Activated T-helper 2 cell treated with anti-CD3 and anti-CD28 coated beads, Interferon-gamma antibody, Interleukin-2, Interleukin-4, amounts not matched to agents 10 μg/mL and 5 μg/mL and 100 μg/mL, durations not matched to agents 14 hours and 24 hours and 36 hours (primary cell): ENCODE measurements around the gene EIF2S2. TPM values are rescaled to one million over a fixed set of nuclear protein-coding genes. Genes with fewer than 3 reads are reported as not detected.

ENCODE experiments used
- DNase-seq: peaks from one replicate; pipeline ENCODE4 v3.0.0; 2021; ENCODE audit warnings: low spot score
- H3K27ac Mint-ChIP-seq: one replicate; pipeline ENCODE4 v1.8.0; 2021; ENCODE audit warnings: mixed read lengths
- H3K27me3 Mint-ChIP-seq: one replicate; pipeline ENCODE4 v1.8.0; 2021; ENCODE audit warnings: low read depth, mixed read lengths
- H3K36me3 Mint-ChIP-seq: one replicate; pipeline ENCODE4 v1.8.0; 2021; ENCODE audit warnings: low read depth, mixed read lengths
- H3K4me1 Mint-ChIP-seq: one replicate; pipeline ENCODE4 v1.8.0; 2021; ENCODE audit warnings: low read depth, mixed read lengths
- H3K4me3 Mint-ChIP-seq: one replicate; pipeline ENCODE4 v1.8.0; 2021; ENCODE audit warnings: low read depth, mild to moderate bottlenecking, moderate library complexity, mixed read lengths
- H3K9me3 Mint-ChIP-seq: one replicate; pipeline ENCODE4 v1.8.0; 2021; ENCODE audit warnings: mixed read lengths
- intact Hi-C: fragments of 100-400 bp; cut with micrococcal nuclease; formaldehyde crosslinking; loops from one replicate; pipeline ENCODE4 v1.15.1; 2023
- total RNA-seq: library from RNA; stranded (reverse); gene quantifications from 2 replicates; pipeline ENCODE4 v1.2.3, GENCODE V29; 2022

The EIF2S2 gene
- total RNA-seq, 1 donor from 2014 or later: 96.0 TPM

GRCh38 chr20:34110745-34111641, 1.1 kb downstream of the EIF2S2 start:
- peak overlapping the region; percentile 96 for H3K4me3 Mint-ChIP-seq

GRCh38 chr20:34110025-34110744, 1.9 kb downstream of the EIF2S2 start:
- intact Hi-C loops: loop anchor here (2.0 to 10.0 kb wide), 2 partner anchors 19 to 445 kb away; partner anchors contain the start of genes ACTL10 and C20orf144
- no peaks in the 10 kb centered on the region for H3K27me3 Mint-ChIP-seq
- no peaks in the 10 kb centered on the region for H3K9me3 Mint-ChIP-seq
- H3K4me1 Mint-ChIP-seq: peaks cover 52% of the 10 kb centered on the region
- H3K27ac Mint-ChIP-seq: peak overlapping the region; percentile 84
- H3K36me3 Mint-ChIP-seq: peaks cover 57% of the 10 kb centered on the region
- peak overlapping the region; percentile 96 for H3K4me3 Mint-ChIP-seq
- no peak for DNase-seq

More at GRCh38 chr20:34110745-34111641, 1.1 kb downstream of the EIF2S2 start:
- DNase-seq: no peak
- intact Hi-C loops: loop anchor here (2.0 to 10.0 kb wide), 2 partner anchors 18 to 446 kb away; partner anchors contain the start of genes ACTL10 and C20orf144
- Mint-ChIP-seq H3K4me1 (peaks cover 44% of the 10 kb centered on the region), H3K27ac (peak overlapping the region; percentile 84), H3K36me3 (peaks cover 49% of the 10 kb centered on the region), H3K27me3 (peaks cover 1% of the 10 kb centered on the region), H3K9me3 (no peaks in the 10 kb centered on the region)

GRCh38 chr20:34109442-34109841, 2.6 kb downstream of the EIF2S2 start:
- Mint-ChIP-seq H3K27ac (peak overlapping the region; percentile 43), H3K27me3 (no peaks in the 10 kb centered on the region), H3K4me1 (peaks cover 59% of the 10 kb centered on the region)

GRCh38 chr20:34108616-34109174, 3.3 kb downstream of the EIF2S2 start:
- Mint-ChIP-seq H3K27me3 (no peaks in the 10 kb centered on the region), H3K9me3 (no peaks in the 10 kb centered on the region), H3K4me3 (peak overlapping the region; percentile 47), H3K27ac (peak overlapping the region; percentile 62), H3K36me3 (peaks cover 72% of the 10 kb centered on the region), H3K4me1 (peaks cover 64% of the 10 kb centered on the region)
- DNase-seq: no peak
- intact Hi-C loops: no loop called here

More at GRCh38 chr20:34109442-34109841, 2.6 kb downstream of the EIF2S2 start:
- Mint-ChIP-seq H3K36me3 (peaks cover 64% of the 10 kb centered on the region), H3K9me3 (no peaks in the 10 kb centered on the region), H3K4me3 (peak overlapping the region; percentile 51)
- DNase-seq: no peak
- intact Hi-C loops: no loop called here

GRCh38 chr20:34105978-34106675, 5.9 kb downstream of the EIF2S2 start:
- Mint-ChIP-seq H3K4me1 (peaks cover 73% of the 10 kb centered on the region), H3K4me3 (no peak overlapping the region), H3K27ac (peak overlapping the region; percentile 68), H3K27me3 (no peaks in the 10 kb centered on the region), H3K36me3 (peaks cover 92% of the 10 kb centered on the region), H3K9me3 (no peaks in the 10 kb centered on the region)
- intact Hi-C loops: no loop called here
- DNase-seq: no peak

GRCh38 chr20:34104059-34104458, 8.0 kb downstream of the EIF2S2 start:
- Mint-ChIP-seq H3K27ac (peak overlapping the region; percentile 21), H3K27me3 (no peaks in the 10 kb centered on the region), H3K4me3 (no peak overlapping the region), H3K9me3 (no peaks in the 10 kb centered on the region), H3K36me3 (peaks cover 94% of the 10 kb centered on the region), H3K4me1 (peaks cover 64% of the 10 kb centered on the region)
- DNase-seq: no peak
- intact Hi-C loops: no loop called here

GRCh38 chr20:34102342-34102741, 9.7 kb downstream of the EIF2S2 start:
- Mint-ChIP-seq H3K36me3 (peaks cover 89% of the 10 kb centered on the region), H3K4me3 (no peak overlapping the region), H3K27me3 (no peaks in the 10 kb centered on the region), H3K9me3 (no peaks in the 10 kb centered on the region), H3K27ac (peak overlapping the region; percentile 10), H3K4me1 (peaks cover 48% of the 10 kb centered on the region)
- DNase-seq: no peak
- intact Hi-C loops: no loop called here

GRCh38 chr20:34100576-34100975, 11.5 kb downstream of the EIF2S2 start:
- Mint-ChIP-seq H3K4me1 (peaks cover 32% of the 10 kb centered on the region), H3K27me3 (no peaks in the 10 kb centered on the region), H3K36me3 (peaks cover 93% of the 10 kb centered on the region), H3K27ac (no peak overlapping the region), H3K9me3 (no peaks in the 10 kb centered on the region), H3K4me3 (no peak overlapping the region)
- no peak for DNase-seq
- intact Hi-C loops: no loop called here

GRCh38 chr20:34099675-34100074, 12.4 kb downstream of the EIF2S2 start:
- intact Hi-C loops: no loop called here
- H3K27me3 Mint-ChIP-seq: no peaks in the 10 kb centered on the region
- no peaks in the 10 kb centered on the region for H3K9me3 Mint-ChIP-seq
- H3K4me3 Mint-ChIP-seq: no peak overlapping the region
- peaks cover 23% of the 10 kb centered on the region for H3K4me1 Mint-ChIP-seq
- peaks cover 92% of the 10 kb centered on the region for H3K36me3 Mint-ChIP-seq
- no peak for DNase-seq
- peak overlapping the region; percentile 24 for H3K27ac Mint-ChIP-seq

- Mint-ChIP-seq H3K4me1 (peaks cover 20% of the 10 kb centered on the region), H3K36me3 (peaks cover 88% of the 10 kb centered on the region), H3K9me3 (no peaks in the 10 kb centered on the region), H3K27ac (no peak overlapping the region), H3K27me3 (no peaks in the 10 kb centered on the region), H3K4me3 (no peak overlapping the region)
- intact Hi-C loops: no loop called here
- DNase-seq: no peak
These were observed 13.5 kb downstream of the EIF2S2 start for GRCh38 chr20:34098570-34098969.

- Mint-ChIP-seq H3K4me3 (no peak overlapping the region), H3K4me1 (peaks cover 14% of the 10 kb centered on the region), H3K36me3 (peaks cover 88% of the 10 kb centered on the region), H3K9me3 (no peaks in the 10 kb centered on the region), H3K27me3 (no peaks in the 10 kb centered on the region), H3K27ac (no peak overlapping the region)
- no peak for DNase-seq
- intact Hi-C loops: no loop called here
These were observed 15.2 kb downstream of the EIF2S2 start for GRCh38 chr20:34096699-34097444.

- H3K9me3 Mint-ChIP-seq: no peaks in the 10 kb centered on the region
- no peak overlapping the region for H3K27ac Mint-ChIP-seq
- intact Hi-C loops: no loop called here
These were observed 16.2 kb downstream of the EIF2S2 start for GRCh38 chr20:34095825-34096224.

More at GRCh38 chr20:34095825-34096224, 16.2 kb downstream of the EIF2S2 start:
- Mint-ChIP-seq H3K27me3 (no peaks in the 10 kb centered on the region), H3K4me3 (no peak overlapping the region), H3K4me1 (peaks cover 15% of the 10 kb centered on the region), H3K36me3 (peaks cover 85% of the 10 kb centered on the region)
- no peak for DNase-seq
